GM18511 (cell line): ENCODE results near the gene SEMA6C.
"Not testable (repeated sequence)": the region's sequence is repeated elsewhere in the genome, so short reads cannot be mapped to it uniquely, and the experiment has no call there.

Source experiments
- ATAC-seq: cut with Tn5 transposase; IDR thresholded peaks from one replicate; pipeline ENCODE4 v1.9.1; 2021; ENCODE audit warnings: mild to moderate bottlenecking, moderate library complexity; ENCODE audit not compliant: unreplicated experiment

The SEMA6C gene, protein sequence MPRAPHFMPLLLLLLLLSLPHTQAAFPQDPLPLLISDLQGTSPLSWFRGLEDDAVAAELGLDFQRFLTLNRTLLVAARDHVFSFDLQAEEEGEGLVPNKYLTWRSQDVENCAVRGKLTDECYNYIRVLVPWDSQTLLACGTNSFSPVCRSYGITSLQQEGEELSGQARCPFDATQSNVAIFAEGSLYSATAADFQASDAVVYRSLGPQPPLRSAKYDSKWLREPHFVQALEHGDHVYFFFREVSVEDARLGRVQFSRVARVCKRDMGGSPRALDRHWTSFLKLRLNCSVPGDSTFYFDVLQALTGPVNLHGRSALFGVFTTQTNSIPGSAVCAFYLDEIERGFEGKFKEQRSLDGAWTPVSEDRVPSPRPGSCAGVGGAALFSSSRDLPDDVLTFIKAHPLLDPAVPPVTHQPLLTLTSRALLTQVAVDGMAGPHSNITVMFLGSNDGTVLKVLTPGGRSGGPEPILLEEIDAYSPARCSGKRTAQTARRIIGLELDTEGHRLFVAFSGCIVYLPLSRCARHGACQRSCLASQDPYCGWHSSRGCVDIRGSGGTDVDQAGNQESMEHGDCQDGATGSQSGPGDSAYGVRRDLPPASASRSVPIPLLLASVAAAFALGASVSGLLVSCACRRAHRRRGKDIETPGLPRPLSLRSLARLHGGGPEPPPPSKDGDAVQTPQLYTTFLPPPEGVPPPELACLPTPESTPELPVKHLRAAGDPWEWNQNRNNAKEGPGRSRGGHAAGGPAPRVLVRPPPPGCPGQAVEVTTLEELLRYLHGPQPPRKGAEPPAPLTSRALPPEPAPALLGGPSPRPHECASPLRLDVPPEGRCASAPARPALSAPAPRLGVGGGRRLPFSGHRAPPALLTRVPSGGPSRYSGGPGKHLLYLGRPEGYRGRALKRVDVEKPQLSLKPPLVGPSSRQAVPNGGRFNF

GRCh38 chr1:151146412-151147131 lies at the start of gene SEMA6C:
SEMA6C (minus strand) TSS chr1:151146631; CDS start chr1:151142621, 4,010 bp downstream.
- peak; percentile 99 for ATAC-seq

GRCh38 chr1:151194894-151195594 lies 48.6 kb upstream of the SEMA6C start:
- not testable (repeated sequence) for ATAC-seq

GRCh38 chr1:151193856-151194255 lies 47.4 kb upstream of the SEMA6C start:
- no peak for ATAC-seq

DNA sequence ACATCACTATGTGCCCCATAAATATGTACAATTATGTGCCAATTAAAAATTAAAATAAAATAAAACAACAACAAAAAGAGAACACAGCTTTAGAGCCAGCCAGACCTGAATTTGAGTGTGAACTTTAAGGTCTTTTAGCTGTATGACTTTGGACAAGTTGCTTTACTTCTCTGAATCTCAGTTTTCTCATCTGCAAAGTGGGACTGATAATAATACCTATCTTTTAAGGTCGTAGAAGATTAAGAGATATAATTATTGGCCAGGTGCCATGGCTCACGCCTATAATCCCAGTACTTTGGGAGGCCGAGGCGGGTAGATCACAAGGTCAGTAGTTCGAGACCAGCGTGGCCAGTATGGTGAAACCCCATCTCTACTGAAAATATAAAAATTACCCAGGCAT lies 46.9 kb upstream of the SEMA6C start:
- ATAC-seq = no peak

DNA sequence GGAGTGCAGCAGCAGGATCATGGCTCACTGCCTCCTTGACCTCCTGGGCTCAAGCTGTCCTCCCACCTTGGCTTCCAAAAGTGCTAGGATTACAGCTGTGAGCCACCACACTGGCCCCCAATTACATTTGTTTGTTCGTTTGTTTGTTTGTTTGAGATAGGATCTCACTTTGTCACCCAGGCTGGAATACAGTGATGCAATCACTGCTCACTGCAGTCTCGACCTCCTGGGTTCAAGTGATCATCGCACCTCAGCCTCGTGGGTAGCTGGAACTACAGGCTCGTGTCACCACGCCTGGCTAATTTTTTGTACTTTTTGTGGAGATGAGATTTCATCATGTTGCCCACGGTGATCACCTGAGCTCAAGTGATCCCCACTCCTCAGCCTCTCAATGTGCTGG lies 45.6 kb upstream of the SEMA6C start:
- no peak for ATAC-seq

DNA sequence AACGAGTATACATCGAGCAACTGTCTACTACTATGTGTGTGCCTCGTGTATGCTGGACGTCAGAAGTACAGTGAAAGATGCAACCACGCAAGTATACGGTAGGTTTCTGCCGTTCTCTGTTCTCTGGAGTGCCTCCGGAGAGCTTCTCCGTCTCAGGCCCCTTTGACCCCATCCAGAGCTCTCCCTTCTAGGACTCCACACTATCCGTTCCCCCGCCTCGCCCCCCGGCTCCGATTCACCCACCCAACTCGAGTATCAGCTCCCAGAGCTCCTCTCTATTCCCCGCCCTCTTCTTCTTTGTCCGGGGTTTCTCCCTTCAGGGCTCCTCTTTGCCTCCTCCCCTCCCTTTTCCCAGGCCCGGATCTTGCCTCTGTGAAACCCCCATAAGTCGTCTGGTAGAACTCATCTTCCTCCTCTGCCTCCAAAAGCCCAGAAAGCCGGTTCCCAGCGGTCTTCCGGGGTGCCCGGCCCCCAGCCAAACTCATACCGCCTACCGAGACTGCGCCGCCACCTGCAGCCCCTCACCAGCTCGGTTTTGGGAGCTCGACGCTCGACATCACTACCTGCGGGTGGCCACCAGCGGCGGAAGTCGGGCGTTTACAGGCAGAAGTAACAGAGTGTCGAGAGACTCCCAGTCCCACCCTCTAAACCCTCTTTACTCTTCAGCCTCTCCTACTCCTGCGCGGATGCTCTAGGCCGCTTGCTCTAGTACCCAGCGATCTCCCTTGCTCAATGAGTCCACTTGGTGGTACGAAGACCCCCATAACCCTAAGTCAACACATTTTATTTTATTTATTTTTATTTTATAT lies 43.4 kb upstream of the SEMA6C start, which contains the start of gene VPS72:
TSS of gene VPS72 (minus strand) at position 561 of the 809 bp plus-strand sequence. CDS start at position 485, 76 bp downstream.
- ATAC-seq = peak; percentile 92

DNA sequence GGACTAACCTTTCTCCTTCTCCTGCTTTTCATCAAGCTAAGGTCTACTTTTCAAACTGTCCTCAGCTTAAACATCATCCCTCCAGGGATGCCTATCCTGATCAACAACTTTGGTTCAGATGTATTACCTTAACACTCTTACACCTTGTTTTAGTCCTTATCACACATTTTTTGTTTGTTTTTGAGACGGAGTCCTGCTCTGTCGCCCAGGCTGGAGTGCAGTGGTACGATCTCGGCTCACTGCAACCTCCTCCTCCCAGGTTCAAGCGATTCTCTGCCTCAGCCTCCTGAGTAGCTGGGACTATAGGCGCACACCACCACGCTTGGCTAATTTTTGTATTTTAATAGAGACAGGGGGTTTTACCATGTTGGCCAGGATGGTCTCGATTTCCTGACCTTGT lies 42.2 kb upstream of the SEMA6C start:
- ATAC-seq = not testable (repeated sequence)

GRCh38 chr1:151187205-151187604 lies 40.8 kb upstream of the SEMA6C start:
- ATAC-seq = no peak

- no peak for ATAC-seq
Observed at GRCh38 chr1:151184211-151184610, 37.8 kb upstream of the SEMA6C start.

DNA sequence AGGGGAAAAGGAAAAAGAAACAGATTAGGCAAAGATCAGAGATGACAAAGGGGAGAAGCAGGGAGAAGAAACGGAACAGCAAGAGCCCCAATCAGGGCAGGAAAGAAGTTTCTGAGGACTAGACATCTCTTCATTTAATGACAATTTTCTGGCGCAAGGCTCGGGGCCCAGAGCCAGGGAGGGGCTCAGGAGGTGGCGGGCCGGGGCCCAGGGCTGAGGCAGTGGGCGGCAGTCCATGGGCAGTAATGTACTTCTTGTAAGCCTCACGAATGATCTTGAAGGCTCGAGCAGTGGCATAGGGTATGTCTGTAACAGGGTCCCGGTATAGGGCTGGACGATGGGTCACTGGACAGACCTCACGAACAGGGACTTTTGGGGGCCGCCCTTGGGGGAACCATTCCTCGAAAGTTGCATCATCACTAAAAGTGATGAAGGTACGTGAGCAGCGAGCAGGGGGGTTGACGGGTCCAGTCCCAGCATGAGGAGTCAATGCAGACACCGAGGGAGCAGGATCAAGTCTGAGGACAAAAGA lies 30.1 kb upstream of the SEMA6C start:
- no peak for ATAC-seq

- no peak for ATAC-seq
Observed at GRCh38 chr1:151175863-151176262, 29.4 kb upstream of the SEMA6C start, which contains the start of gene TMOD4. TMOD4 (minus strand) TSS chr1:151175981; CDS start chr1:151174875, 1,106 bp downstream.

- ATAC-seq = no peak
Observed at GRCh38 chr1:151175041-151175741, 28.8 kb upstream of the SEMA6C start.

GRCh38 chr1:151171190-151171589 lies 24.8 kb upstream of the SEMA6C start:
- ATAC-seq = no peak

- no peak for ATAC-seq
Observed at GRCh38 chr1:151167116-151167515, 20.7 kb upstream of the SEMA6C start.

- no peak for ATAC-seq
Observed at GRCh38 chr1:151166505-151166956, 20.1 kb upstream of the SEMA6C start.

- peak; percentile 95 for ATAC-seq
Observed at GRCh38 chr1:151165738-151166504, 19.5 kb upstream of the SEMA6C start, which contains the start of the genes LYSMD1 and SCNM1. LYSMD1 (minus strand) TSS chr1:151165902; CDS start chr1:151165258, 644 bp downstream. SCNM1 (plus strand) TSS chr1:151166144; CDS start chr1:151166153, 9 bp downstream.

GRCh38 chr1:151165281-151165737 lies 18.9 kb upstream of the SEMA6C start:
- no peak for ATAC-seq
